Left lung (tissue), 10 donors: ENCODE results near the gene RFPL3. TPM values are rescaled to one million over a fixed set of nuclear protein-coding genes. Genes with fewer than 3 reads are reported as not detected.

Experiments
- ATAC-seq: fragments of 200-7000 bp; cut with Tn5 transposase; one replicate; pipeline ENCODE4 v1.9.1; 2020; ENCODE audit warnings: moderate library complexity
- DNase-seq, 4 donors: peaks; one replicate each; pipeline ENCODE4 v3.0.0-alpha.2; 2013 to 2020
- H3K27ac ChIP-seq, 2 donors: fragments of 200-600 bp; sonication (generic) in 1 of 2; one replicate each; pipeline versions ENCODE4 v1.5.0 to v1.8.0; 2020 to 2021
- H3K27me3 ChIP-seq, 2 donors: fragments of 200-600 bp; sonication (generic) in 1 of 2; one replicate each; pipeline versions ENCODE4 v1.5.0 to v1.8.0; 2020 to 2021
- H3K36me3 ChIP-seq, 2 donors: fragments of 200-600 bp; sonication (generic) in 1 of 2; one replicate each; pipeline versions ENCODE4 v1.5.0 to v1.8.0; 2020 to 2021
- H3K4me1 ChIP-seq, 2 donors: fragments of 200-600 bp; one replicate each; pipeline ENCODE4 v1.8.0; 2021
- H3K4me3 ChIP-seq, 2 donors: fragments of 200-600 bp; sonication (generic) in 1 of 2; one replicate each; pipeline versions ENCODE4 v1.5.0 to v1.8.0; 2020 to 2021; ENCODE audit warnings: mild to moderate bottlenecking in 1 of 2
- H3K9me3 ChIP-seq, 2 donors: fragments of 200-600 bp; sonication (generic) in 1 of 2; one replicate each; pipeline versions ENCODE4 v1.5.0 to v1.8.0; 2020 to 2021
- intact Hi-C, 2 donors: fragments of 100-400 bp; cut with DNase I; formaldehyde crosslinking; loops; one replicate each; pipeline versions ENCODE4 v1.11.2 to v1.14.2; 2022
- polyA plus RNA-seq, 6 donors: library from polyadenylated mRNA; unstranded; fragments of 120-200 nt; gene quantifications; one replicate each; pipeline ENCODE4 v1.2.1, GENCODE V29; 2013; ENCODE audit not compliant: insufficient read length in 6 of 6
- total RNA-seq, 2 donors: library from RNA; stranded (reverse); fragmentation: NEBNext Ultra II Directional; extraction: Animal tissue kit (Norgen Biotek cat#: 25700); gene quantifications; one replicate each; pipeline ENCODE4 v1.2.1, GENCODE V29; 2021
- TF ChIP-seq, protein P1 (sequence below), 2 donors: fragments of 200-600 bp; sonication (generic) in 1 of 2; IDR thresholded peaks; one replicate each; pipeline versions ENCODE4 v1.5.0 to v1.8.0; 2021; ENCODE audit warnings: antibody characterized with exemption in 2 of 2
- donor health status: DM: no; HTN: yes; CAD: no.
- donor health status: DM: no; HTN: no; CAD: no.

Gene RFPL3
- total and polyA plus RNA-seq, 8 donors, result 0.24 TPM; not detected in 7

DNA sequence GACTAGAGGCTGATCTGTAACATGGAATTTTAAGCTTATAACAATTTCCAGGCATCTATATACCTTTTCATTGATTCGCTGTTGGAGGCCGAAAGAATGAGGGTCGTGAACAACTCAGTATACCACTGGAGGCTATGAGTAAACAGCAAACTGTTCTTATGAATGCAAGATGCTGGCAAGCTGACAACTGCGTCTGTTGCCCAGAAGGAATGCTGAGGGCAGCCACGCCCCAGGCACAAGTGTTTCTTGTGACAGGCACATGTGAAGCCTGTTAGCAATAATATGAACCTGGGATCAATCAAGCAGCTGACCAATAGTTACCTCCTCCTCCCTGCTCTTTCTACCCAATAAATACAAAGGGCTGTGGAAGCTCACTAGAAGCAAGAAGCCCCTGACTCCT lies 39.1 kb downstream of the RFPL3 start:
- no peaks in the 10 kb centered on the region for H3K27me3 ChIP-seq
- H3K4me1 ChIP-seq, result no peaks in the 10 kb centered on the region
- no peak overlapping the region for H3K4me3 ChIP-seq
- ATAC-seq (peak; percentile 79), DNase-seq (peak in 1 of 4 donors; percentile 48)
- intact Hi-C loops, result no loop called here
- H3K9me3 ChIP-seq, result no peaks in the 10 kb centered on the region
- no peak overlapping the region for H3K27ac ChIP-seq
- TF ChIP-seq, protein P1, sequence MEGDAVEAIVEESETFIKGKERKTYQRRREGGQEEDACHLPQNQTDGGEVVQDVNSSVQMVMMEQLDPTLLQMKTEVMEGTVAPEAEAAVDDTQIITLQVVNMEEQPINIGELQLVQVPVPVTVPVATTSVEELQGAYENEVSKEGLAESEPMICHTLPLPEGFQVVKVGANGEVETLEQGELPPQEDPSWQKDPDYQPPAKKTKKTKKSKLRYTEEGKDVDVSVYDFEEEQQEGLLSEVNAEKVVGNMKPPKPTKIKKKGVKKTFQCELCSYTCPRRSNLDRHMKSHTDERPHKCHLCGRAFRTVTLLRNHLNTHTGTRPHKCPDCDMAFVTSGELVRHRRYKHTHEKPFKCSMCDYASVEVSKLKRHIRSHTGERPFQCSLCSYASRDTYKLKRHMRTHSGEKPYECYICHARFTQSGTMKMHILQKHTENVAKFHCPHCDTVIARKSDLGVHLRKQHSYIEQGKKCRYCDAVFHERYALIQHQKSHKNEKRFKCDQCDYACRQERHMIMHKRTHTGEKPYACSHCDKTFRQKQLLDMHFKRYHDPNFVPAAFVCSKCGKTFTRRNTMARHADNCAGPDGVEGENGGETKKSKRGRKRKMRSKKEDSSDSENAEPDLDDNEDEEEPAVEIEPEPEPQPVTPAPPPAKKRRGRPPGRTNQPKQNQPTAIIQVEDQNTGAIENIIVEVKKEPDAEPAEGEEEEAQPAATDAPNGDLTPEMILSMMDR (IDR thresholded peaks at IDR 0.05), result no peak
- H3K36me3 ChIP-seq, result peaks cover 0 to 100% of the 10 kb centered on the region in 2 donors

DNA sequence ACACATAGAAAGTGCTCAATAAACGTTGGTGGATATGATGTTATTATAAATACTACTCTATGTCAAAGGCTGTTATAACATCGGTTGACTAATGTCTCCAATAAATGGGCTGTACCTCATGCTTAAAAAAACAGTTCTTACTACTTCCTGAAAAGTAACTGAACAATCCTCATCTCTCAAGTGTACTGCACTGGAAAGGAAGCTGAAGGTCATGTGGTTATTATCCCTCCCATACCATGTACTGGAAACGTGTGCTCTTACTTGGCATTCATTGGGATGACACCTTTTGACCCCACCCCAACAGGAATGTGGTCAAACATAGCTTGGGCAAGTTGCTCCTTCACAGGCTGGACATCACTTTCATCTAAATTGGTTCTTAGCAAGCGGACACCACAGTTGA lies 43.8 kb downstream of the RFPL3 start:
- intact Hi-C loops, result no loop called here
- H3K4me3 ChIP-seq, result no peak overlapping the region
- peaks cover 4 to 100% of the 10 kb centered on the region in 2 donors for H3K36me3 ChIP-seq
- H3K4me1 ChIP-seq, result no peaks in the 10 kb centered on the region
- no peaks in the 10 kb centered on the region for H3K27me3 ChIP-seq
- ATAC-seq (no peak), DNase-seq (no peak)
- H3K27ac ChIP-seq, result no peak overlapping the region
- no peaks in the 10 kb centered on the region for H3K9me3 ChIP-seq
- TF ChIP-seq, protein P1 (IDR thresholded peaks at IDR 0.05), result no peak

DNA sequence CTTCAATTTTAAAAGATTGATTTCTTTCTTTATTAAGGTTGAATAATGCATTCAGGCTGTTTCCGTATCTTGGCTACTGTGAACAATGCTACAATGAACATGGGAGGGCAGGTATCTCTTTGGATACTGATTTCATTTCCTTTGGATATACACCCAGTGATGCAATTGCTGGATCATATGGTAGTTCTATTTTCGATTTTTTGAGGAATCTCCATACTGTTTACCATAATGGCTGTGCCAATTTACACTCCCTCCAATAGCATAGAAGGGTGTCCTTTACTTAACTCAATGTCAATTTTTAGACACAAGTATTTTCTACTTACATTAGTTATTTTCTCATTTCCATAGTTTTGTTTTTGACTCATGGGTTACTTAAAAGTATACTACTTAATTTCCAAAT lies 46.4 kb downstream of the RFPL3 start:
- H3K4me3 ChIP-seq, result no peak overlapping the region
- no peaks in the 10 kb centered on the region for H3K9me3 ChIP-seq
- TF ChIP-seq, protein P1 (IDR thresholded peaks at IDR 0.05), result no peak

DNA sequence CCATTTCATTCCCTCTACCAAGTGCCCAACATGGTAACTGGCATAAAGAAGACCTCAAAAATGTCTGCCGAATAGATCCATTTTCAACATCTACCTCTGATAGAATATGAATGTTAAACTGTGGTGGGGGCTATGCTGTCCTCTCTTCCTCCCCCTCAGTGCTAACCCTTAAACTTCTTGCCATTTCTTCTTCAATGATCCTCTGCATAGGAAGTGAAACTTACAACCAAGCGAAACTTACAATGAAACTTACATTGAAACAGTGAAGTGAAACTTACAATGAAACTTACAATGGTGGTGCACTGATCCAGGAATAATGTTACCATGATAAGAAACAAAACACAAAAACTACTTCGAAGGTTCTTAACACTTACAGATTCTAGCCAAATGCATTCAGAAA lies 49.6 kb downstream of the RFPL3 start:
- intact Hi-C loops, result no loop called here
- H3K36me3 ChIP-seq, result peaks cover 4 to 69% of the 10 kb centered on the region in 2 donors
- peaks cover 13 to 39% of the 10 kb centered on the region in 2 donors for H3K4me1 ChIP-seq
- ATAC-seq, result no peak
- no peak overlapping the region for H3K4me3 ChIP-seq
- peak overlapping the region in 1 of 2 donors; percentile 60 for H3K27ac ChIP-seq
- TF ChIP-seq, protein P1 (IDR thresholded peaks at IDR 0.05), result no peak
- H3K9me3 ChIP-seq, result no peaks in the 10 kb centered on the region
- no peaks in the 10 kb centered on the region for H3K27me3 ChIP-seq
- no peak for DNase-seq

More for the DNA sequence above, 46.4 kb downstream of the RFPL3 start:
- peaks cover 4 to 100% of the 10 kb centered on the region in 2 donors for H3K36me3 ChIP-seq
- no peak for DNase-seq
- peaks cover 0 to 16% of the 10 kb centered on the region in 2 donors for H3K4me1 ChIP-seq
- no peak for ATAC-seq
- no peaks in the 10 kb centered on the region for H3K27me3 ChIP-seq
- no peak overlapping the region for H3K27ac ChIP-seq
- intact Hi-C loops, result no loop called here

DNA sequence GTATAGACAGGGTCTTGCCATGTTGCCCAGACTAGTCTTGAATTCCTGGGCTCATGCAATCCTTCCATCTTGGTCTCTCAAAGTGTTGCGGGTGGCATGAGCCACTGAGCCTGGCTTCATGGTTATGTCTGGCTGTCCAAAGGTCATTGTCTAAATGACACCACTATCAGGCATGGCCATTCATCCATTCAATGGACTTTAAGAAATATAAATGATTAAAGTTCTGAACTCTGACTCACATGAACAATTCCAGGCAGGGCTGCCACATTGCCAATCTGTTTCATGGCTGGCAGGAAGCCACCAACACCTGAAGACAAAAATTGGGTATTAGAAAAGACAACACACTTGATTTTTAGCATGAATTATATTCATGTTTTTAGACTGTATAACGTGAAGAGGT lies 50.3 kb downstream of the RFPL3 start:
- H3K27me3 ChIP-seq, result no peaks in the 10 kb centered on the region
- DNase-seq, result no peak
- H3K4me1 ChIP-seq, result peaks cover 13 to 43% of the 10 kb centered on the region in 2 donors
- ATAC-seq, result no peak
- peak overlapping the region in 1 of 2 donors; percentile 60 for H3K27ac ChIP-seq
- no peaks in the 10 kb centered on the region for H3K9me3 ChIP-seq
- H3K4me3 ChIP-seq, result no peak overlapping the region
- TF ChIP-seq, protein P1 (IDR thresholded peaks at IDR 0.05), result no peak
- intact Hi-C loops, result no loop called here
- peaks cover 4 to 63% of the 10 kb centered on the region in 2 donors for H3K36me3 ChIP-seq
